Thyroid gland (tissue), 4 donors: ENCODE results near the gene PPM1F.

Experiments used
- CTCF ChIP-seq, 6 experiments: fragments of 200-600 bp in 3 of 6; fragments of 450-650 bp in 3 of 6; sonication (generic) in 3 of 6; IDR thresholded peaks; one replicate each; pipeline ENCODE4 v1.5.1; 2016 to 2019; ENCODE audit warnings: antibody characterized with exemption in 6 of 6, mild to moderate bottlenecking in 2 of 6, inconsistent platforms in 1 of 6, moderate library complexity in 1 of 6
- POLR2A ChIP-seq, 2 donors: fragments of 450-650 bp; IDR thresholded peaks; one replicate each; pipeline ENCODE4 v1.6.1; 2017; ENCODE audit warnings: antibody characterized with exemption in 2 of 2, mild to moderate bottlenecking in 2 of 2, moderate library complexity in 1 of 2

DNA sequence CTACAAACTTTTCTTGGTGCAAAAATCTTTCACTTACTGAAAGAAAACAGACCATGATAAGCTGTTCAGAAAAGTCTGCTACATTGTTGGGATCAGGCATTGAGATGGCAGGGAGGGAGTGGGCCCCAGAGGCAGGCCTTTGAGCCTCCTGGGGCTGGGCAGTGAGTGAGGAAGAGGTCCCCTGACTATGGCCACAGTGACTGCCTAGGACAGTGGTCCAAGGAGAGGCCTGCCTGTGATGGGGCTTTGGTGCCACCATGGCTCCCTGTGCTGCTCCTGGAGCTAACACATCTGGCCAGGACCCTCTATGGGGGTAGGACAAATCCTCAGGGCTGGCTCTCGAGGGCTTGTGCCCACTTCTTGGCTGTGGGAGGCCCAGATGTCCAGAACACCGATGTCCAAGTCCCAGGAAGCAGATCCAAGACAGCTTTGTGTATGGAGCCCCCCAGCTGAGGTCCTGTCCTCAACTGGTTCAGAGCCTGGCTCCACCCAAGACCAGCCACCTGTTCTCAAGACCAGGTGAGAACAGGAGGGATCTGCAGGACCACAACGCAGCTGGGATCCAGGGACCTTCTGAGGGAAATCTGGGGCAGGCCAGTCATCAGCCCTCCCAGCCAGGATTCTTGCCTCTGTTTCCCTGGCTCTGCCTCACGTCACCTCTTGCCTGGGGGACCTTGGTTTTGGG lies 36.9 kb downstream of the PPM1F start:
- TF ChIP-seq CTCF (IDR thresholded peaks at IDR 0.05): no peak
- TF ChIP-seq POLR2A (IDR thresholded peaks at IDR 0.05): no peak
